ENCODE measurements around the gene DENND2D.

DENND2D gene

GRCh38 chr1:111199881-111200801 lies at the start of gene DENND2D:
Gene DENND2D, minus strand, starts transcription at chr1:111200646. Its CDS starts 187 bp downstream, at chr1:111200459.
- peak in 19 of 56 donors; percentile 6 to 75 (median 32) for DNase-seq

GRCh38 chr1:111249960-111250359 lies 49.5 kb upstream of the DENND2D start:
- DNase-seq = peak in 30 of 56 donors; percentile 11 to 78 (median 42)

GRCh38 chr1:111247125-111247838 lies 46.8 kb upstream of the DENND2D start:
- no peak for DNase-seq

- peak in 1 of 56 donors; percentile 11 for DNase-seq
These were observed 42.5 kb upstream of the DENND2D start for GRCh38 chr1:111242805-111243523.

GRCh38 chr1:111241797-111242196 lies 41.4 kb upstream of the DENND2D start:
- DNase-seq = no peak

GRCh38 chr1:111238056-111238795 lies 37.8 kb upstream of the DENND2D start:
- no peak for DNase-seq

- DNase-seq = no peak
These were observed 36.4 kb upstream of the DENND2D start for GRCh38 chr1:111236806-111237205.

- DNase-seq = no peak
These were observed 35.9 kb upstream of the DENND2D start for GRCh38 chr1:111236379-111236778.

- DNase-seq = no peak
These were observed 34.4 kb upstream of the DENND2D start for GRCh38 chr1:111234866-111235265.

- no peak for DNase-seq
These were observed 33.8 kb upstream of the DENND2D start for GRCh38 chr1:111234258-111234657.

- no peak for DNase-seq
These were observed 31.7 kb upstream of the DENND2D start for GRCh38 chr1:111232134-111232533.

GRCh38 chr1:111228748-111229126 lies 28.3 kb upstream of the DENND2D start:
- no peak for DNase-seq

GRCh38 chr1:111227851-111228747 lies 27.7 kb upstream of the DENND2D start:
- peak in 13 of 56 donors; percentile 8 to 51 (median 25) for DNase-seq

GRCh38 chr1:111227434-111227833 lies 27.0 kb upstream of the DENND2D start, which contains the start of gene CHI3L2:
Gene CHI3L2, plus strand, starts transcription at chr1:111227713. Its CDS starts 17 bp downstream, at chr1:111227730.
- DNase-seq = no peak

- no peak for DNase-seq
These were observed 25.4 kb upstream of the DENND2D start for GRCh38 chr1:111225717-111226400.

- no peak for DNase-seq
These were observed 24.6 kb upstream of the DENND2D start for GRCh38 chr1:111225091-111225490.

- DNase-seq = no peak
These were observed 22.8 kb upstream of the DENND2D start for GRCh38 chr1:111223126-111223685.

GRCh38 chr1:111222308-111223125 lies 22.1 kb upstream of the DENND2D start:
- DNase-seq = peak in 44 of 56 donors; percentile 11 to 79 (median 50)

All from amygdala (tissue), 56 donors.